KOPT-K1 (cell line): ENCODE results near the gene FARP1.

Source experiments
- H3K27ac ChIP-seq: fragments of 200-600 bp; sonication (generic); 2 replicates; pipeline ENCODE4 v1.5.1; 2016; ENCODE audit warnings: antibody characterized with exemption, mild to moderate bottlenecking, low read depth, low read length; ENCODE audit not compliant: poor library complexity, severe bottlenecking
- H3K36me3 ChIP-seq: fragments of 200-600 bp; sonication (generic); 2 replicates; pipeline ENCODE4 v1.5.1; 2017; ENCODE audit warnings: antibody characterized with exemption, mild to moderate bottlenecking, low read length, moderate library complexity; ENCODE audit not compliant: insufficient read depth
- H3K9me3 ChIP-seq: fragments of 200-600 bp; sonication (generic); 2 replicates; pipeline ENCODE4 v1.5.1; 2017; ENCODE audit warnings: antibody characterized with exemption, low read length, mild to moderate bottlenecking; ENCODE audit not compliant: insufficient read depth, poor library complexity, severe bottlenecking

The FARP1 gene

GRCh38 chr13:98111168-98112098, 31.5 kb upstream of the FARP1 start:
- Histone ChIP-seq H3K36me3 (no peaks in the 10 kb centered on the region), H3K27ac (no peak overlapping the region)

GRCh38 chr13:98112456-98112855, 30.4 kb upstream of the FARP1 start:
- Histone ChIP-seq H3K27ac (no peak overlapping the region), H3K36me3 (no peaks in the 10 kb centered on the region), H3K9me3 (no peaks in the 10 kb centered on the region)

More at GRCh38 chr13:98111168-98112098, 31.5 kb upstream of the FARP1 start:
- no peaks in the 10 kb centered on the region for H3K9me3 ChIP-seq

GRCh38 chr13:98118865-98119264, 24.0 kb upstream of the FARP1 start:
- Histone ChIP-seq H3K36me3 (no peaks in the 10 kb centered on the region), H3K27ac (no peak overlapping the region)

GRCh38 chr13:98123176-98123575, 19.7 kb upstream of the FARP1 start:
- Histone ChIP-seq H3K36me3 (no peaks in the 10 kb centered on the region), H3K27ac (no peak overlapping the region), H3K9me3 (peaks cover 8% of the 10 kb centered on the region)

More at GRCh38 chr13:98118865-98119264, 24.0 kb upstream of the FARP1 start:
- peaks cover 8% of the 10 kb centered on the region for H3K9me3 ChIP-seq

GRCh38 chr13:98129059-98129746, 13.7 kb upstream of the FARP1 start:
- no peak overlapping the region for H3K27ac ChIP-seq
- H3K36me3 ChIP-seq, result no peaks in the 10 kb centered on the region
- no peaks in the 10 kb centered on the region for H3K9me3 ChIP-seq

GRCh38 chr13:98133946-98134345, 8.9 kb upstream of the FARP1 start:
- H3K9me3 ChIP-seq, result no peaks in the 10 kb centered on the region
- H3K36me3 ChIP-seq, result no peaks in the 10 kb centered on the region
- H3K27ac ChIP-seq, result no peak overlapping the region

GRCh38 chr13:98134901-98135300, 8.0 kb upstream of the FARP1 start:
- Histone ChIP-seq H3K27ac (no peak overlapping the region), H3K36me3 (no peaks in the 10 kb centered on the region), H3K9me3 (no peaks in the 10 kb centered on the region)

GRCh38 chr13:98141091-98141490, 1.8 kb upstream of the FARP1 start:
- H3K9me3 ChIP-seq, result peaks cover 12% of the 10 kb centered on the region
- H3K27ac ChIP-seq, result no peak overlapping the region
- H3K36me3 ChIP-seq, result no peaks in the 10 kb centered on the region

GRCh38 chr13:98141509-98142379, 1.1 kb upstream of the FARP1 start:
- Histone ChIP-seq H3K36me3 (no peaks in the 10 kb centered on the region), H3K27ac (no peak overlapping the region), H3K9me3 (peaks cover 12% of the 10 kb centered on the region)

GRCh38 chr13:98143157-98143553, 261 bp downstream of the FARP1 start:
- peaks cover 12% of the 10 kb centered on the region for H3K9me3 ChIP-seq
- H3K27ac ChIP-seq, result no peak overlapping the region
- no peaks in the 10 kb centered on the region for H3K36me3 ChIP-seq

- Histone ChIP-seq H3K36me3 (no peaks in the 10 kb centered on the region), H3K9me3 (peaks cover 12% of the 10 kb centered on the region), H3K27ac (no peak overlapping the region)
Observed at GRCh38 chr13:98143601-98144026, 720 bp downstream of the FARP1 start.

- no peak overlapping the region for H3K27ac ChIP-seq
- no peaks in the 10 kb centered on the region for H3K36me3 ChIP-seq
- H3K9me3 ChIP-seq, result peaks cover 12% of the 10 kb centered on the region
Observed at GRCh38 chr13:98144027-98144741, 1.3 kb downstream of the FARP1 start.

- Histone ChIP-seq H3K36me3 (no peaks in the 10 kb centered on the region), H3K9me3 (peaks cover 12% of the 10 kb centered on the region), H3K27ac (no peak overlapping the region)
Observed at GRCh38 chr13:98144801-98145350, 2.0 kb downstream of the FARP1 start.

GRCh38 chr13:98147521-98147920, 4.6 kb downstream of the FARP1 start:
- no peaks in the 10 kb centered on the region for H3K9me3 ChIP-seq
- no peaks in the 10 kb centered on the region for H3K36me3 ChIP-seq
- H3K27ac ChIP-seq, result no peak overlapping the region
